ENCODE results near the gene DPP6.

DNA sequence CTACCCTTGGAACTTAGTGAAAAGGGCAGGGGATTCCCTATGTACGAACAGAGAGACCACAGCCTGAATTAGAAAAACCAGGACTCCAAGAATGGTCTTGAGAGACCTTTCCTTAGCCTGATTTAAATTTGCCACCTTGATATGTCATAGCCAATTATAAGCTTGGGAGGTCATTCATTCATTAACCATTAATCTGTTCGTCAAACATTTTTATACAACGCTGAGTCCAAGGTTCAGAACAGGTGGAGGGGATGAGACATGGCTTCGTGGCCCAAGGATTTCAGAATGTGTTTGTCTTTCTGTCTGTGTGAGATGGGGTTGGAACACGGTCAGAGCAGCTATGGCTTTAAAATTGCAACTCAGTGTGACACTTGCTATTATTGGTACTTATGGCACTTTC lies 792.8 kb downstream of the DPP6 start:
- TF ChIP-seq, protein P1, sequence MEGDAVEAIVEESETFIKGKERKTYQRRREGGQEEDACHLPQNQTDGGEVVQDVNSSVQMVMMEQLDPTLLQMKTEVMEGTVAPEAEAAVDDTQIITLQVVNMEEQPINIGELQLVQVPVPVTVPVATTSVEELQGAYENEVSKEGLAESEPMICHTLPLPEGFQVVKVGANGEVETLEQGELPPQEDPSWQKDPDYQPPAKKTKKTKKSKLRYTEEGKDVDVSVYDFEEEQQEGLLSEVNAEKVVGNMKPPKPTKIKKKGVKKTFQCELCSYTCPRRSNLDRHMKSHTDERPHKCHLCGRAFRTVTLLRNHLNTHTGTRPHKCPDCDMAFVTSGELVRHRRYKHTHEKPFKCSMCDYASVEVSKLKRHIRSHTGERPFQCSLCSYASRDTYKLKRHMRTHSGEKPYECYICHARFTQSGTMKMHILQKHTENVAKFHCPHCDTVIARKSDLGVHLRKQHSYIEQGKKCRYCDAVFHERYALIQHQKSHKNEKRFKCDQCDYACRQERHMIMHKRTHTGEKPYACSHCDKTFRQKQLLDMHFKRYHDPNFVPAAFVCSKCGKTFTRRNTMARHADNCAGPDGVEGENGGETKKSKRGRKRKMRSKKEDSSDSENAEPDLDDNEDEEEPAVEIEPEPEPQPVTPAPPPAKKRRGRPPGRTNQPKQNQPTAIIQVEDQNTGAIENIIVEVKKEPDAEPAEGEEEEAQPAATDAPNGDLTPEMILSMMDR (IDR thresholded peaks at IDR 0.05) = no peak
- TF ChIP-seq SIN3A (IDR thresholded peaks at IDR 0.05; ENCODE audit: borderline replicate concordance, insufficient read depth, low read depth, low read length) = no peak
- no peak for TF ChIP-seq POLR2AphosphoS5 (IDR thresholded peaks at IDR 0.05; ENCODE audit: low read depth, low read length)

Measured in Panc1 (cell line).